ENCODE measurements around the gene TSHZ2.

GRCh38 chr20:53097791-53098190 lies 125.6 kb downstream of the TSHZ2 start:
- TF ChIP-seq SMARCE1 (IDR thresholded peaks at IDR 0.05) (no peak), POLR2B (IDR thresholded peaks at IDR 0.05; ENCODE audit: low read depth, partially characterized antibody) (no peak)
